ENCODE data around the gene BTBD6.
A peak's percentile ranks its signal among the peaks of the same experiment; 100 is the strongest.

BTBD6 gene

GRCh38 chr14:105203057-105203531 lies 45.2 kb upstream of the BTBD6 start:
- Histone ChIP-seq H3F3A (ENCODE audit: insufficient read depth) (no peaks in the 10 kb centered on the region), H3K4me3 (ENCODE audit: insufficient read depth, low read length, poor library complexity, severe bottlenecking) (no peak overlapping the region), H3K9ac (ENCODE audit: low read length) (no peak overlapping the region), H3K36me3 (ENCODE audit: low read length) (no peaks in the 10 kb centered on the region), H3K4me2 (ENCODE audit: low read depth, low read length, poor library complexity, severe bottlenecking) (no peak overlapping the region), H4K20me1 (ENCODE audit: low read depth, low read length) (no peaks in the 10 kb centered on the region), H3K79me2 (ENCODE audit: insufficient read depth, low read length) (no peaks in the 10 kb centered on the region), H3K9me3 (ENCODE audit: insufficient read depth, low read length) (no peaks in the 10 kb centered on the region), H3K9me2 (replicated peaks; ENCODE audit: insufficient read depth, low read length) (no peaks in the 10 kb centered on the region), H3K27ac (ENCODE audit: low read depth, low read length) (no peak overlapping the region), H3K27me3 (ENCODE audit: low read length) (no peaks in the 10 kb centered on the region), H2AFZ (ENCODE audit: low read depth, low read length, severe bottlenecking) (no peak overlapping the region)
- TF ChIP-seq CTCF (IDR thresholded peaks at IDR 0.05; ENCODE audit: insufficient read depth, low read length, poor library complexity, severe bottlenecking) = peak; percentile 96
- no peak for TF ChIP-seq EZH2phosphoT487 (conservative IDR thresholded peaks at IDR 0.05; ENCODE audit: low read length)

GRCh38 chr14:105203701-105204100 lies 44.6 kb upstream of the BTBD6 start:
- no peaks in the 10 kb centered on the region for H4K20me1 ChIP-seq (ENCODE audit: low read depth, low read length)
- H3K79me2 ChIP-seq (ENCODE audit: insufficient read depth, low read length) = no peaks in the 10 kb centered on the region
- no peak overlapping the region for H3K4me3 ChIP-seq (ENCODE audit: insufficient read depth, low read length, poor library complexity, severe bottlenecking)
- no peaks in the 10 kb centered on the region for H3K27me3 ChIP-seq (ENCODE audit: low read length)
- no peak overlapping the region for H2AFZ ChIP-seq (ENCODE audit: low read depth, low read length, severe bottlenecking)
- H3K27ac ChIP-seq (ENCODE audit: low read depth, low read length) = no peak overlapping the region
- no peaks in the 10 kb centered on the region for H3K9me3 ChIP-seq (ENCODE audit: insufficient read depth, low read length)
- TF ChIP-seq EZH2phosphoT487 (conservative IDR thresholded peaks at IDR 0.05; ENCODE audit: low read length) (no peak), CTCF (IDR thresholded peaks at IDR 0.05; ENCODE audit: insufficient read depth, low read length, poor library complexity, severe bottlenecking) (no peak)
- H3K36me3 ChIP-seq (ENCODE audit: low read length) = no peaks in the 10 kb centered on the region
- H3K4me2 ChIP-seq (ENCODE audit: low read depth, low read length, poor library complexity, severe bottlenecking) = no peak overlapping the region
- H3K9ac ChIP-seq (ENCODE audit: low read length) = no peak overlapping the region
- H3K9me2 ChIP-seq (replicated peaks; ENCODE audit: insufficient read depth, low read length) = no peaks in the 10 kb centered on the region
- no peaks in the 10 kb centered on the region for H3F3A ChIP-seq (ENCODE audit: insufficient read depth)

- no peaks in the 10 kb centered on the region for H3F3A ChIP-seq (ENCODE audit: insufficient read depth)
- no peak overlapping the region for H2AFZ ChIP-seq (ENCODE audit: low read depth, low read length, severe bottlenecking)
- no peaks in the 10 kb centered on the region for H3K79me2 ChIP-seq (ENCODE audit: insufficient read depth, low read length)
- TF ChIP-seq CTCF (IDR thresholded peaks at IDR 0.05; ENCODE audit: insufficient read depth, low read length, poor library complexity, severe bottlenecking) = no peak
- H3K27ac ChIP-seq (ENCODE audit: low read depth, low read length) = no peak overlapping the region
- H3K9ac ChIP-seq (ENCODE audit: low read length) = no peak overlapping the region
- H3K9me3 ChIP-seq (ENCODE audit: insufficient read depth, low read length) = no peaks in the 10 kb centered on the region
- H3K4me3 ChIP-seq (ENCODE audit: insufficient read depth, low read length, poor library complexity, severe bottlenecking) = no peak overlapping the region
- no peaks in the 10 kb centered on the region for H4K20me1 ChIP-seq (ENCODE audit: low read depth, low read length)
- no peaks in the 10 kb centered on the region for H3K9me2 ChIP-seq (replicated peaks; ENCODE audit: insufficient read depth, low read length)
- H3K27me3 ChIP-seq (ENCODE audit: low read length) = no peaks in the 10 kb centered on the region
- no peak overlapping the region for H3K4me2 ChIP-seq (ENCODE audit: low read depth, low read length, poor library complexity, severe bottlenecking)
- no peaks in the 10 kb centered on the region for H3K36me3 ChIP-seq (ENCODE audit: low read length)
These were observed 44.0 kb upstream of the BTBD6 start for GRCh38 chr14:105204206-105204930.

All from SU-DHL-6 (cell line).